HEK293 (cell line): ENCODE measurements around the gene SCN5A.

Experiments used
- CTCF ChIA-PET: fragments of 350-600 bp; formaldehyde crosslinking; extraction: SDS; loops from one replicate; lab custom pipeline; 2021; ENCODE audit warnings: antibody characterized with exemption; lab: Yijun Ruan, JAX
- POLR2A ChIA-PET: fragments of 300-600 bp; formaldehyde crosslinking; extraction: SDS; loops from one replicate; lab custom pipeline; 2020; ENCODE audit warnings: antibody characterized with exemption, inconsistent platforms; lab: Yijun Ruan, JAX
- H3K27ac ChIP-seq: fragments of 200-500 bp; sonication (Bioruptor generic); 2 replicates; pipeline ENCODE4 v1.5.1; 2014; ENCODE audit warnings: low read depth, low read length, control low read depth, inconsistent platforms; ENCODE audit errors: extremely low read depth
- H3K36me3 ChIP-seq, 2 experiments: fragments of 200-500 bp in 1 of 2; sonication (Bioruptor generic) in 1 of 2; 1 replicate in 1 of 2; 2 replicates in 1 of 2; pipeline ENCODE4 v1.5.1; 2014 to 2017; ENCODE audit warnings: inconsistent platforms in 2 of 2, low read length in 2 of 2; ENCODE audit not compliant: control insufficient read depth in 2 of 2, insufficient read depth in 1 of 2
- H3K4me1 ChIP-seq: fragments of 200-500 bp; sonication (Bioruptor generic); 2 replicates; pipeline ENCODE4 v1.5.1; 2014; ENCODE audit warnings: mild to moderate bottlenecking, low read length, inconsistent platforms; ENCODE audit not compliant: control insufficient read depth, insufficient read depth
- H3K4me3 ChIP-seq: 2 replicates; pipeline ENCODE4 v1.5.1; 2011; ENCODE audit warnings: low read depth, mild to moderate bottlenecking, control low read depth, low read length, moderate library complexity
- H3K9me3 ChIP-seq: fragments of 200-500 bp; sonication (Bioruptor generic); 2 replicates; pipeline ENCODE4 v1.5.1; 2014; ENCODE audit warnings: low read depth, low read length, inconsistent platforms; ENCODE audit not compliant: control insufficient read depth, insufficient read depth
- BCL11A ChIP-seq: fragments of 450-650 bp; formaldehyde crosslinking; IDR thresholded peaks from 2 replicates; pipeline ENCODE4 v1.5.1; 2016; ENCODE audit warnings: low read depth, missing biosample characterization, missing genetic modification characterization
- GLIS2 ChIP-seq: fragments of 450-650 bp; formaldehyde crosslinking; IDR thresholded peaks from 2 replicates; pipeline ENCODE4 v1.5.1; 2016; ENCODE audit warnings: missing biosample characterization, missing genetic modification characterization
- RBAK ChIP-seq: fragments of 450-650 bp; formaldehyde crosslinking; IDR thresholded peaks from 2 replicates; pipeline ENCODE4 v1.5.1; 2016; ENCODE audit warnings: missing biosample characterization, missing genetic modification characterization
- SCRT2 ChIP-seq: fragments of 450-650 bp; formaldehyde crosslinking; IDR thresholded peaks from 2 replicates; pipeline ENCODE4 v1.5.1; 2016; ENCODE audit warnings: missing biosample characterization, missing genetic modification characterization
- ZBTB6 ChIP-seq: fragments of 450-650 bp; formaldehyde crosslinking; IDR thresholded peaks from 2 replicates; pipeline ENCODE4 v1.5.1; 2017; ENCODE audit warnings: missing biosample characterization, missing genetic modification characterization
- ZFP3 ChIP-seq: fragments of 450-650 bp; formaldehyde crosslinking; IDR thresholded peaks from 2 replicates; pipeline ENCODE4 v1.5.1; 2016; ENCODE audit warnings: low read depth, missing biosample characterization, missing genetic modification characterization
- ZFP41 ChIP-seq: fragments of 450-650 bp; formaldehyde crosslinking; IDR thresholded peaks from 2 replicates; pipeline ENCODE4 v1.5.1; 2016; ENCODE audit warnings: missing biosample characterization, missing genetic modification characterization, borderline replicate concordance
- ZNF214 ChIP-seq: fragments of 450-650 bp; formaldehyde crosslinking; IDR thresholded peaks from 2 replicates; pipeline ENCODE4 v1.5.1; 2017; ENCODE audit warnings: missing biosample characterization, mild to moderate bottlenecking, missing genetic modification characterization, borderline replicate concordance
- ZNF223 ChIP-seq: fragments of 450-650 bp; formaldehyde crosslinking; IDR thresholded peaks from 2 replicates; pipeline ENCODE4 v1.5.1; 2016; ENCODE audit warnings: missing biosample characterization, missing genetic modification characterization
- ZNF274 ChIP-seq, 2 experiments: fragments of 200-500 bp in 1 of 2; fragments of 450-650 bp in 1 of 2; sonication (Bioruptor generic) in 1 of 2; formaldehyde crosslinking in 1 of 2; IDR thresholded peaks; 2 replicates each; pipeline versions ENCODE4 v1.5.1 to v1.6.1; 2014 to 2016; ENCODE audit warnings: borderline replicate concordance in 1 of 2, inconsistent platforms in 1 of 2, low read length in 1 of 2, missing biosample characterization in 1 of 2, missing genetic modification characterization in 1 of 2
- ZNF398 ChIP-seq: fragments of 450-650 bp; formaldehyde crosslinking; IDR thresholded peaks from 2 replicates; pipeline ENCODE4 v1.5.1; 2017; ENCODE audit warnings: missing biosample characterization, missing genetic modification characterization
- ZNF76 ChIP-seq: fragments of 450-650 bp; formaldehyde crosslinking; IDR thresholded peaks from 2 replicates; pipeline ENCODE4; 2016; ENCODE audit warnings: low read depth, missing biosample characterization, missing genetic modification characterization, borderline replicate concordance

SCN5A gene

GRCh38 chr3:38648659-38649499 is 608 bp downstream of the SCN5A start:
- Histone ChIP-seq H3K27ac (no peak overlapping the region; the same call in 1 of the 2 replicates), H3K4me1 (no peaks in the 10 kb centered on the region), H3K9me3 (no peaks in the 10 kb centered on the region), H3K4me3 (peak overlapping the region; percentile 53), H3K36me3 (no peaks in the 10 kb centered on the region)
- TF ChIP-seq ZNF398 (peak; percentile 85), ZNF223 (tag by site-specific recombination) (no peak), GLIS2 (tag by site-specific recombination) (peak; percentile 8; the same call in 1 of the 2 replicates)
- ChIA-PET CTCF (no interaction called here), POLR2A (no interaction called here)

- Histone ChIP-seq H3K4me1 (no peaks in the 10 kb centered on the region), H3K4me3 (no peak overlapping the region), H3K9me3 (no peaks in the 10 kb centered on the region), H3K27ac (no peak overlapping the region), H3K36me3 (no peaks in the 10 kb centered on the region)
- TF ChIP-seq ZBTB6: no peak
- TF ChIP-seq BCL11A (tag by site-specific recombination): no peak
- no peak for TF ChIP-seq RBAK (tag by site-specific recombination)
- TF ChIP-seq SCRT2: peak; percentile 72
- TF ChIP-seq ZNF214 (tag by site-specific recombination): no peak
- no peak for TF ChIP-seq ZNF274 (IDR thresholded peaks at IDR 0.05; ENCODE audit: low read length)
- no peak for TF ChIP-seq ZNF274 (tag by site-specific recombination; IDR thresholded peaks at IDR 0.05; ENCODE audit: borderline replicate concordance)
- POLR2A ChIA-PET: no interaction called here
- CTCF ChIA-PET: interaction anchor here (0.7 to 0.8 kb wide), 2 partner anchors 293 to 383 kb away, joined by 3 to 4 read pairs; no protein-coding TSS in a partner anchor
Measured at GRCh38 chr3:38648024-38648658, 1.3 kb downstream of the SCN5A start.

GRCh38 chr3:38647217-38647970 is 2.1 kb downstream of the SCN5A start:
- H3K27ac ChIP-seq: no peak overlapping the region
- CTCF ChIA-PET: interaction anchor here (0.6 to 1.3 kb wide), 6 partner anchors 37 to 384 kb away, joined by 3 to 6 read pairs (median 4); no protein-coding TSS in a partner anchor
- H3K4me3 ChIP-seq: no peak overlapping the region
- no peaks in the 10 kb centered on the region for H3K36me3 ChIP-seq
- H3K9me3 ChIP-seq: no peaks in the 10 kb centered on the region
- TF ChIP-seq ZFP3 (peak; percentile 83), ZFP41 (no peak), ZNF76 (tag by site-specific recombination) (no peak)
- POLR2A ChIA-PET: no interaction called here
- no peaks in the 10 kb centered on the region for H3K4me1 ChIP-seq
